NCI-H1048 (cell line): Measurements from ENCODE around the gene SYT14.

Experiments used
- DNase-seq: peaks from one replicate; lab custom pipeline; 2025; lab: John Stamatoyannopoulos, UW

Gene SYT14

GRCh38 chr1:210207597-210208450, 269.8 kb downstream of the SYT14 start:
- DNase-seq = no peak

- no peak for DNase-seq
Measured at GRCh38 chr1:210213335-210213734, 275.3 kb downstream of the SYT14 start.

- DNase-seq = no peak
Measured at GRCh38 chr1:210214573-210215409, 276.8 kb downstream of the SYT14 start.

GRCh38 chr1:210217482-210217881, 279.5 kb downstream of the SYT14 start:
- no peak for DNase-seq

- DNase-seq = no peak
Measured at GRCh38 chr1:210218047-210218446, 280.0 kb downstream of the SYT14 start.
